DMS53 (cell line): Measurements from ENCODE around the gene EIF2D.
"Not testable (repeated sequence)": the region's sequence is repeated elsewhere in the genome, so short reads cannot be mapped to it uniquely, and the experiment has no call there.

ENCODE experiments used
- DNase-seq: peaks from one replicate; lab custom pipeline; 2025; lab: John Stamatoyannopoulos, UW

Gene EIF2D

GRCh38 chr1:206612129-206612876 lies at the start of gene EIF2D:
EIF2D (minus strand) TSS chr1:206612465; CDS start chr1:206612342, 123 bp downstream.
- DNase-seq: peak; percentile 98

DNA sequence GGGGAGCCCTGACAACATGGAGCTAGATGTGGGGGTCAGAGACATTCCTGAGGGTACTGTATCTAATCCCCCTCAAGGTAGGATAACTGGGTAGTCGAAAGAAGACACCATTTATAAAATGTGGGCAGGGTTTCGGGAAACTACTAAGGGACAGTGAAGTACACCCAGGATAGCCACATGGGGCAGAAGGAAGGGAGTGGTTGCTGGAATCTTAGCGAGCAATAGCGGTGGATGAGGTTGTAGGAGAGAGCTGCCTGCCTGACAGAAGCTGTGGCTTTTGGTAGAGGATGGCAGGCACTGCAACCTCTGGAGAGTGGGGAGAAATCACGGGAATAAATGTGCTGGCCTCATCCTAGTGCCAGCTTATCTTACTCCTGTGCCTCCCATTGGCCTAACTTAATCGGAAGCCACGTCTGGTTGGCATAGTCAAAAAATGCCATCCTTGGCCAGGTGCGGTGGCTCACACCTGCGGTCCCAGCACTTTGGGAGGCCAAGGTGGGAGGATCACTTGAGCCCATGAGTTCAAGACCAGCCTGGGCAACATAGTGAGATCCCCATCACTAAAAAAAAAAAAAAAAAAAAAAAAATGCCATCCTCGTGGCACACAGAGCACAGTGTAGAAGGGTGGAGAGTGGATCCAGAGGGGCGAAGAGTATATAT lies 49.0 kb upstream of the EIF2D start:
- no peak for DNase-seq

DNA sequence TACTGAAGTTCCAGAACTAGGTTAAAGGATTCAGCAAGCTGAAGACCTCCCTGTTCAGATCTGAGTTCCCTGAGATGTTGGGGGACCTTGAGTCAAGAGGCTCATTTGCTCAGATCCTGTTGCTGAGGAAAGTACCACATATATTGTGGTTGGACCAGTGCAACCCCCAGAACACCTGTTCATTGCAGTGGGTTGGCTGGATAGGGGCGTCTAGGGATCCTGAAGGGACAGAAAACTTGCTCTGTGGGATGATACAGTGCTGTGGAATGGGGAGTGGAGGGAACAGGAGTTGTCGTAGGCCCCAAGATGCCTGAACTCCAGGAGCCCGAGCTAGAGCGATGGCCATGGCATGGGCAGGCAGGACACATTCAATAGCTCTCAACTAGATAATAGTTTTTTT lies 47.9 kb upstream of the EIF2D start:
- DNase-seq: no peak

DNA sequence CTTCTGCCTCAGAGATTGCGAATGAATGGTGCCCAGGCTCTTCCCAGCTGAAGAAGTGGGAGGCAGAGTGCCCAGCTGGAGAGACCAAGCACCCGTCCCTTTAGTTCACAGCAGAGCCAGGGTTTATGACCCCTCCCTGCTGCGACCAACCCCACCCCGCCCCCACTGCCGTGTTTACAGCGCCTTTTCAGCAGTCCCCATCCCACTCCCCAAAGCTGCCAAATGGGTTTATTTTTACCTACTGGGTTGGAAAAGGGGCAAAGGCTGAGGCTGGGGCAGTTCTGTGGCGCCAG lies 46.7 kb upstream of the EIF2D start:
- DNase-seq: no peak

DNA sequence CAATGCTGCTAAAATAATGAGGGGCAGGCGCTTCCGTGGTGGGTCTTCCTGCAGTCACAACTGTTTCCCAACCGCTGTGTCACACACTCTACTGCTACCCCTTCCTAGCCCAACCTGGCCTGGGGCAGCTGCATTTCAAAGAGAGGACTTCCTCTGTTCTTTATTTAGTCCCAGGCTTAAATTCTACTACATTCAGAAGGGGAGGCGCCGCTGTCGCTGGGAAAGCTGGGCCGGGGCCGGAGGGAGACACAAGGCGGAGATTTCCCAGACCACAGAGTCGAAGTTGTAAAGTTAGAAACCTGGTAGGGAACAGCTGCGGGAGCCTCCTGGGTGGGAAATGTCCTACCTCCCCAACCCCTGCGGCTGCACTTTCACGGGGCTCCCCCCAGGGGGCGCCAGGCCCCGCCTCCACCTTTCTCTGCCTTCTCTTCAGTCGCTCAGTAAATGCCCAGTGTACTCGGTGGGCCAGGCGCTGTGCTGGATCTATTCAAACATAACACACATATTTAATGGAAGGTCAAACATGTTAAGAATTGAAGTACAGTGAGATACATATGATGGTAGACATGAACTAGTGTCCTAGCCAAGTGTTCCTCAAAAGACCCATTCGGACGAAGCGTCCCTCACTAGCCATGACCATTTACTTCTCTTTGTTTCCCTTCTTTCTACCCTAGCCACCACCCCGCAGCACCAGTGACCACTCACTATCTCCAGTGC lies 46.2 kb upstream of the EIF2D start:
- DNase-seq: peak; percentile 51

GRCh38 chr1:206657751-206658150 lies 45.5 kb upstream of the EIF2D start:
- DNase-seq: peak; percentile 14

- DNase-seq: no peak
These were observed 44.7 kb upstream of the EIF2D start for GRCh38 chr1:206656936-206657335.

GRCh38 chr1:206655471-206655882 lies 43.2 kb upstream of the EIF2D start:
- DNase-seq: no peak

DNA sequence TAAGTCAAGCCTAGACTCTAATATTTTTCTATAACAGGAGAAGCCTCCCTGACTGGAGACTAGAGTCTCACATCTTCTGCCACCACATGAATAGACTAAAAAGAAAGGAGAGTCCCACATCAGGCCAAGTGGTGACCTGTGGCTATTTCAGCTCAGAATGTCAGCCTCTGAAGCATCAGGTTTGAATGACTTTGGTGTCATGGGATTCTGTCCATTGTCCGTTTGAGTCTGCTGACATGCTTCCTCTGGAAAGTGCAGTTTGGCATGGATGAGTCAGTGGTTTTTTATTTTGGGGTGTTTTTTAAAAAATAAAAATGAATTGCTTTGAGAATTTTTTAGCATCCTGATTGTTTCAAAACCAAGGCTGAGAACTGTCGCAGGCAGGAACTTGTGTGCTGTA lies 42.6 kb upstream of the EIF2D start:
- DNase-seq: no peak

DNA sequence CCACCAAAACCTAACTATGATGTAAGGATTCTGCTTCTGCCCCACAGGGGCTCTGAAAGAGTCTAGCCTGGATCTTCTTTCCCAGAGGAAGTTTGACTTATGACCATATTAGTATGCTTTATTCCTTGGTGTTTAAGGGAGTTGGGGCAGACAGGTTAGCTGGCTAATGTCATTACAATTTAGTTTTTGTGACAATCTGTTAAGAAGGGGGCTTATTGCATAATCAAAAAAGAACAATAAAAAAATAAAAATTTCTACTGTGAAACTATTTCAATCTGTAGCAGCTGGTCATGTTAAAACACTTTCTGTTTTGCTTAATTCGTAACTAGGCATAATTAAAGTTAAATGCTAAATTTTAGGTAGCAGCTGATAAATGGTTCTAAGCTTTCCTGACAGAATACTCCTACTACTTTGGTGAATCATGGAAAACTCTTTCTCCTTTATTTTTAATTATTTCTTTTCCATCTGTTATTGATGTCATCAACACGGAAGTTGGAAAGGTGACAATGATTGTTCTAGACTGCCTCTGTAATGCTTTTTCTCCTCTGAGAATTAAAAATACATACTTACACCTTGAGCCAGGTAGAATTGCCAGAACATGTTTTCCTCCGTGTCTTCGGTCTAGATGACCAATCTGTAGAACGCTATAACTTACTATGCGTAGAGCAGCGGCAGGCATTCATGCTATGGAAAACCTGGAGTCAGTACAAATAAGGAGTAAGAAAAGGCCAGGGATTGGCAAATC lies 41.6 kb upstream of the EIF2D start:
- DNase-seq: no peak

- no peak for DNase-seq
These were observed 40.0 kb upstream of the EIF2D start for GRCh38 chr1:206651958-206652890.

DNA sequence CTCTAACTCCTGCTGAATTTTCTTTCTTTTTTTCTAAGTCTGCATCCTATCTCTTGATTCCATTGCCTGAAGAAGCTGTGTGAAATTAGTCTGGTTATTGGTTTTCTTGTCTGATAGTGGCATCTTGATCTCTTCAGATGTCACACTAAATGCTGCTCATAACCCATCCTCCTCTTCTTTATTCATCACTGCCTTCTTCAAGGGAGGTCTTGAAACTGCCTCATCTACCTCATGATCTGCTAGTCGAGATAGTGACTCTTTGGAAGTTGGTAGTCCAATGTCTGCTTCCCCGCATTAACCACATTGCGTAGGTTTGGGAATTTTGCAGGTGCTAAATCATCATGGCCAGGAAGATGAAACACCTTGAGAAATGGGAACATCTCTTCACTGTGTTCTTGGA lies 38.7 kb upstream of the EIF2D start:
- DNase-seq: no peak

- no peak for DNase-seq
These were observed 37.1 kb upstream of the EIF2D start for GRCh38 chr1:206649261-206649921.

- no peak for DNase-seq
These were observed 35.0 kb upstream of the EIF2D start for GRCh38 chr1:206647224-206647623.

DNA sequence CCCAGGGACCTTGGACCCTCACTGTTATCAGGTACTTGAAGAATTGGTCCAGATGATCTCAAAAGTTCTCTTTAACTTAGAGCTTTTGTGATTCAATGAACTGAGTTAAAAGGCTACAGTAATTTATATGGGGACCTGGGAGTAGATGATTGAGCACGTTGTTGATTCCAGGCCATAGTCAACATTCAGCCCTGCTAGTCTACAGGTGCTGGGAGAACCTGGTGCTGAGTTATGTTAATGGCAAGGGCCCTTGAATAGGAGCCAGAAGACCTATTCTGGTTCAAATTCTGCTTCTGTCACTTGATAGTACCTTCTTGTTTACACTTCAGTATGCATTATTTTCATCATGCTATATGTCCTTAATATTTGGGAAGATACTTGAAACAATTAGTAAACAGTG lies 34.2 kb upstream of the EIF2D start:
- no peak for DNase-seq

GRCh38 chr1:206643118-206643698 lies 30.9 kb upstream of the EIF2D start:
- no peak for DNase-seq

- not testable (repeated sequence) for DNase-seq
These were observed 29.8 kb upstream of the EIF2D start for GRCh38 chr1:206642074-206642473.

DNA sequence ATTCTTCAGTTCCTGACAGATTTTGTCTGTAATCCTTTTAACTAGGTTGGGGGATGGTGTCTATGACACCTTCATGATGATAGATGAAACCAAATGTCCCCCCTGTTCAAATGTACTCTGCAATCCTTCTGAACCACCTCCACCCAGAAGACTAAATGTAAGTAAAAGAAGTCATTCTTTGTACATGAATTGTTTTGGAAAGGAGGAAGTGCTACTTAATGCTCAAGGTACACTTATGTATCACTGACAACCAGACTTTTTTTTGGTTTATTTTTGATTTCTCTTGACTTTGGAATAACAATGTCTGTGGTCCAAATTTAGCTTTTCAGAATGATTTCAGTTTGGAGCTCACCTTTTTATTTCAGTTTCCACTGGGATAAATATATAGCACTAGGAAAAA lies 25.3 kb upstream of the EIF2D start:
- DNase-seq: no peak

DNA sequence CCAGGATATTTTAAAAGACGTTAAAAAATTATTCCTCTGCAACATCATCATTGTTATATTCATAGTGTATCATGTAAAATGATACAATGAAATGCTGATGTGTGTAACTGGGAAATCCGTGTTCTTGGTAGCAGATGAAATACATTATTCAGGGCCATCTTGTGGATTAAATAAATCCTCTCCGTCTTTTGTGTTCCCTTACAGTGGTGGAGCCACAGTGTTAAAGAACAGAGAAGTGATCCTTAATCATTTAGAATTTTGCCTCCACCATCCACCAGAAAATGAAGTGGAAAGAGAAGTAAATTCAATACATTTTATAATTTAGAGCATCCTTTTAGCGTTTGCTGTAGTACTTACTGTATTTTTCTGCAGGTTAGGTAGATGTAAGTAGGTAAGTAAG lies 24.4 kb upstream of the EIF2D start:
- no peak for DNase-seq

DNA sequence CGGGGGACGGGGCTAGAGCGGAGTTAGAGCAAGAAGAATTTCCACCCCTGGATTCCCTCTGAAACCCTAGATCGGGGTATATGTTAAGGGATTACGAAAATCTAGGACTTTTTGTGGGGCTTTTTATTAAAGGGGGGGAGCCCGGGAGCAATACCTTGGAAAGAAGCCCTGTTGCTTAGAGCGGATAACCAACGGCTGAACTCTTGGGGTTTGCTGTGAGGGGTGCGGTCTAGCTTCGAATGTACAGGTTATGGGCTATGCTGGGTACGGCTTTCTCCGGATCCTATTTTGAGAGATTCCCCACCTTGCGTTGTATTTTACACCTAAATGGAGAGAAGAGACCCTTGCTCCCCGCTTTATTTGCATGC lies 23.7 kb upstream of the EIF2D start:
- DNase-seq: peak; percentile 62
